NCI-H82 treated with DMSO at 0.1 percent for 48 hours (cell line): ENCODE data around the gene CDC42BPB.

Source experiments
- DNase-seq: peaks from one replicate; lab custom pipeline; 2025; ENCODE audit not compliant: unreplicated experiment; lab: John Stamatoyannopoulos, UW

Gene CDC42BPB

DNA sequence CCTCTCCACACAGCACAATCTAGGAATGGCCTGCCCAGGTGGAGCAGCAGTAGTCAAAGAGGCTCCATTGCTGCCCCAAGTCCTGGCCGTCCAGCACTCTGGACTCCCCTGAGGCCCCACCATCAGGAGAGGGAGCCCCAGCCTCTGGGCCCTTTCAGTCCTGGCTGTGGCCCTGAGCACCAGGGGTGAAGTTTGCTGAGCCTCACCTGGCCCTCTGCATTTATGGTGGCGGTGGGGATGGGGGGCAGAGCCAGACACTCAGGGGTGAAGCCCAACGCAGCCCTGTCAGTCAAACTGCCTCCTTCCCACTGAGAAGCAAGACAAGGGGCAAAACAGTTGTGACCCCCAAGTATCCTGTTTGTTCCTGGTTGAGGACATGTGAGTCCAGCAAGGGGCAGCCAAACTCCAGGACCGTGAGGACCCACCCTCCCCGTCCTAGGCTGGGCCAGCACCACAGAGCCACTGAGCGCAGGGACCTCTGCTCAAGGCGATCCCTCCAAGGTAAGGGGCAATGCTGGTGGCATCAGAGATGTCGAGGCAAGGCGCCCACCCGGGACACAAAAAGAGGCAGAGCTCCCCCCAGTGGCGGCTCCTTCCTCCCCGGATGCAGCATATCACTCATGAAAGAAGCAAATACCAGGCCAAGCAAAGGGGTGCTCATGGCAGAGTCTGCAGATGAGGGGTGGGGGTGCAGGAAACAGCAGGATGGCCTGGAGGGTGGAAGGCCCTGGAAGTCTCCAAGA lies 139.7 kb downstream of the CDC42BPB start:
- no peak for DNase-seq

DNA sequence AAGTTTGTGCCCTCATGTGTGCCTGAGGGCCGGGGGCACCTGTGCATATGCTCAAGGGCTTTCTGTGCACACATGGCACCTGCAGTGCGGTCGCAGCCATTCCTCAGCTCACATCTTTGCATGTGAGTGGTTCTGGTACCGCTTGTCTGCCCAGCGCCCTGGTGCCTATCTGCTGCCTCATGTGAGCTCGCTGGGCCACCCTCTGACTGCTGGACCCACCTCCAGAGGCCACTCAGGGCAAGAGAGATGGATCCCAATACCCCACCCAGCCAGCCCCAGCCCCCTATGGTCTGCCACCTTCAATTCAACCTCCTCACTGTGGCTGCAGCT lies 140.3 kb downstream of the CDC42BPB start:
- DNase-seq = no peak

DNA sequence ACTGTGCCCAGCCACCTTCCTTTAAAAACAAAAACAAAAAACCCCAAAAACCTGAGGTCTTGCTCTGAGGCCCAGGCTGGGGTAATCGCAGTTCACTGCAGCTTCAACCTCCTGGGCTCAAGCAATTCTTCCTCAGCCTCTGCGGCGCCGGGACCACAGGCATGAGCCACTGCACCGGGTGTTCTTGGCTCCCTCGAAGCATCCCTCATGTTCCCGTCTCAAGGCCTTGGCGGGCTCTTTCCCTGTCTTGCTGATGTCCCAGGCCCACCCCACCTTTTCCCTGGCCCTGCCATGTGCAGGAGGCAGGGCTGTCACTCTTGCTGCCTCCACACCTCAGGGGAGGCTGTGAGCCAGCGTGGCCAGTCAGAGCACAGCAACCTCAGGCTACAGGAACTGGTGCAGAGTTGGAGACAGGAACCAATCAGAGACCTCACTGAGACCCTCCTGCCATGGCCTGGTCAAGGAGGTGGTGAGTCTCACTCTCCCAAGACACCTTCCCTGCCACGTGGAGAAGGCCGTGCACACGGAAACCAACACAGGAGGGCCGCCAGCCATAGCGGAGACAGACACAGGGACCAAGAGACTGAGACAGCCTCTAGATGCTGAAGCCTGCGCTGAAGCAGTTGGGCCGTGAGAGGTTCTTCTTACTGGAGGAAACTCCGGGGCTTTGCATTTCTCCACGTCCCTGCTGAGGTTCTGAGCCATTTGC lies 140.8 kb downstream of the CDC42BPB start:
- no peak for DNase-seq

DNA sequence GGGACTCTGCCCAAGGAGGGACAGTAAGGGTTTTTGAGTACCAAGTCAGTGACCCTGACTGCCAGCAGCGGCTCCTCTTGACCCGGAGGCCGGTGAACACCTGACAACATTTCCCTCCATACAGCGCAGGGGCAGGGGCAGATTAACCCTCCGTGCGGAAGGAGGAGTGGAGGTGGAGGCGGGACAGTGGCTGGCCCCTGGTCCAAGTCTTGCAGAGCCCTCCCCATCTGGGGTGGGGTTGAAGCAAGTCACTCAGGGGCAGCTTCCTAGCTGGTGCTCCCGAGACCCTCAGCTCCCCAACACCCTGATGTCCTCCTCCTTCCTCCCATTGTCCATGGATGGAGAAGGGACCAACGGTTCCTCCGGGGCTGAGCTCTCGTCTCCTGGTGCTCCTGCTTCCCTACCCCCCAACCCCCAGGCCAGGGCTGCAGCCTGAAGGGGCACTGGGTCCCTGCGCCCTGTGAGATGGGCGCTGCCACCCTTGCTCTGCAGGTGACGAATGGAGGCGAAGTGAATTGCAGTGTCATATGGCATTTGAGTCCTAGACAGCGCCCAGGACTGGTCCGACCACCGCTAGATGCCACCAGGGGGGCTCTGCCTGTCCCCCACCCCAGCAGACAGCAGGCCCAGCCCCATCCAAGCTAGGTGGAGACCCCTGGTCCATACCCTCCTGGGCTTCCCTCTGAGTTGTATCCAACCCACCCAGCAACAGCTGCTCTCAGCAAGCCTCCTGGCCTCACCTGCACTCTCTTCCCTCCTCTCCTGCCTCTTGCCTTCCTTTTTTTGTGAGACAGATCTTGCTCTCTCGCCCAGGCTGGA lies 141.8 kb downstream of the CDC42BPB start:
- DNase-seq = no peak

DNA sequence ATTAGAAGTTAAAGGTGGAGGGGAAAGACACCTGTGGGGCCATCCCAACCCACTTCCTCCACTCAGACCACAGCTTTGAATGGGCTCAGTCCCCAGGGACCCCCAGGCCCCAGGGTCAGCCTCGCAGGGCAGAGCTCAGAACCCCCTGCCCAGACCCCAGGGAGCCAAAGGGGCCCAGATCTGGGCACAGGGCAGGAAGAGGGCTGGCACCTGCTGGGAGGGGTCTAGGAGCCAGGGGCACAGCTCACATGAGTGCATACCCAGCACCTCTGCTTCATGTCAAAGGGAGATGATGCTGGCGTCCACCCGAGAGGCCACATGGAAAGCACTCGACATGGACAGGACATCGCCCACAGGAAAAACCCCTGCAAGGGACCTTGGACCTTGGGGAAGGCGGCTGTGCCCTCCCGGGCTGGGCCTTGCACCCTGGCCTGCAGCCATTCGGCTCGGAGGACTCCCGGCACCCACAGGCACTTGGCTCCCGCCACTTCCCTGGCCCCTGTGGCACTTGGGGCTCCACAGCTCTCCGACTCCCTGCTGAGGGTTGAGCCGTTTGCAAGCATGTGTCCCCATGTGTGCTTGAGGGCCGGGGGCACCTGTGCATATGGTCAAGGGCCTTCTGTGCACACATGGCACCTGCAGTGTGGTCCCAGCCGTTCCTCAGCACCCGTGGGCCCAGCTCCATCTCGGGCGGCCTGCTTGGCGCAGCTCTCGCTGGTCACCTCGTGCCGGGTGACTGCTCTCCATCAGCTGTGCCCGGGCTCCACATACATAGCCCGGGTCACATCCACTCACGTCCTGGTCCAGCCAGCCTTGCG lies 142.7 kb downstream of the CDC42BPB start:
- DNase-seq = no peak

DNA sequence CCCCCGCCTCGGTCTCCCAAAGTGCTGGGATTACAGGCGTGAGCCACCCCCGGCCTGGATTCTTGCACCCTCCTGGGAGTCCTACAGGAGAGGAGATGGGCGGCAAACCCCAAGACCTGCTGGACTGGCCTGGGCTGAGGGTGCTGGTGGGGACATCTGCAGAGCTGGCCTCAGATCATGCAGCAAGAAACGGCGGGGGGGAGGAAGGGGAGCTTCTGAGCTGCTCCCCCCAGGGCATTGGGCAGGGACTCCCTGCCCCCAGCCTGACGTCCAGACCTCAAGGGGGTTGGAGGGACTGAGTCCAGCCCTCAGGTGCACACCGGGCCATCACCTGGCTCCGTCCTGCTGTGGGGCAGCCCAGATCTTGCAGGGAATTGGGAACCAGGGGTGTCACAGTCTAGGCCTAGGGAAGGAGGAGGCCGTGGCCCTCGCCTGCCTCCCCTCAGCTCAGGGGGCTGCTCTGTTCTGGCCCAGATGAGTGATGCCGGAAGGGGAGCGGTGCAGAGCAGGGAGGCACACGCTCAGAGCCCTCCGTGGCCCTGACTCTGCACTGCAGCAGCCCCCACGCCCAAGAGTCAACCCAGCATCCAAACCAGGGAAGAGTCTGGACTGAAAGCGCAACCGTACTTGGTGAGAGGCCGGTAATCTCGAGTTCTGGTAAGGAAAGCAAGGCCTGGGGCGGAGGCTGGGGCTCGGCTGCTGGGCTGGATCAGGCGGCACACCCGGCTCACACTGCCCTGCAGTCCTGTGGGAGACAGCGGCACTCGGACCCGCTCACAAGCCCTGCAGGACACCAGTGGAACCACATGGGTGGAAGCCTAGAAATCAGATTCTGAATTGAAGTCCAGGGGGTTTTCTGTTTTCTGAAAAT lies 143.8 kb downstream of the CDC42BPB start:
- DNase-seq = no peak

DNA sequence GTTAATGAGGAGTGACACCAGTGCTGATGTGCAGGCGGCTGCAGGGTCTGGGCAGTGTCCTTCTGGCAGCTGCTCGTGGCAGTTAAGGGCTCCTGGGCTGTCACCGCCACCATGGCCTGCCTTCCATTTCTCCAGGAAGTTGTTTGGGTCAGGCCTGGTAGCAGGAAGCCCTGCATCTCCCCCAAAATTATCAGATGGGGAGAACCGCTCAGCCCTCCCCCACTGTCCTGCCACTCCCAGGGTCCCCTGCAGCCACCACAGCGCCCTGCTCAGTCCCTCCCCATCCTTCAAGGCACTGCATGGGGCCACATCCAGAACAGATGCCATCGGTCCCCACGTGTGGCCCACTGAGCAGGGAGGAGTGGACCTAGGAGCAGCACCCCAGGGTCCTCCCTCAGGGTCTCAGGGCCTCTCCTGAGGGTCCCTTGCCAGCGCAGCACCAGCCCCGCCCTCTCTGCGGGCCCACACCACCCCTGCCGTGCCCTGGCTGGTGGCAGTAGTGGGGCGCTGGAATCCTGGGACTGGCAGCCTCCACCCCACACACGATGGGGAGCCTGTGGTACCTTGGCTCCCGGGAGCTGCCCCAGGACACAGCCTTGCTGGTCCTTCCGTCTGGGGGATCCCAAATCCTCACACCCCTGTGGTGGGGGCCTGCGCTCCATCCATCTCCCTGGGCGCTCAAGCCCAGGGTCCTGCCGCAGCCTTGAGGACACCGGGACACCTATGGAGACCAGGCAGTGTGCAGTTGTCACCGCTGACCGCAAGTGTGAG lies 145.2 kb downstream of the CDC42BPB start:
- no peak for DNase-seq

DNA sequence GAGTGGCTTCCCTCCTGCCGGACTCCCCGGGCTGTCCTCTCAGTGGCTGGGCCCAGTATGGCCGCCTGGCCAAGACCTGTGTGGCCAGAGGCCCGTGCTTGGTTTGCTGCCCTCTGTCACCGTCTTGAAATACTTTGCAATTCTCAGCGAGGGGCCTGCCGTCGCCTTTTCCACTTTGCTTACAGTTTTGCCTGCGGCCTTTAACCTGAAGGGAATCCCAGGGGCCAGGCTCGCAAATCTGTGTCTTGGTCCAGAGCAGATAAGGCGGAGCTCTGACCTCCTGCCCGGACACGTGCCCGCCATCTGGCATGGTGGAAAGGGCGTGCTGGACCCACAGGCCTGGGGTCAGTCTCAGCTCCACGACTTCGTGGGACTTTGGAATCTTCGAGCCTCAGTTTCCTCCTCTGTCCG lies 145.8 kb downstream of the CDC42BPB start:
- DNase-seq = no peak

DNA sequence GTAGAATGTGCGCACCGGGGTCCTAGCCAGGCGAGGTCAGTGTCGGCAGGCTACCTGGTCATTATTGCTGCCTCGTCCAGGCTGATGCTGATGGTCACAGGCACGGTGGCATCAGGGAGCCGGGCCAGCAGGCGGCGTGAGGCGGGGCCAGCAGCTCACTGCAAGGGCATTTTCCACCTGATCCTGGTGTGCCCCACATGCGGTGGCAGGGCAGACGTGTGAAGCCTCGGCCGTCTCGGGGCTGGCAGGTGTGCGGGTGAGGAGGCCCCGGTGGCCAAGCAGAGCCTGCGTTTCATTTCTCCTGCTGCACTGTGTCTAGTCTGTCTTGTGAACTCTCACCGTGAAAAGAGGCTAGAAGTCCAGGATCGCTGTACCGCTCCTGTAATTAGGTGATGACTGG lies 146.9 kb downstream of the CDC42BPB start:
- no peak for DNase-seq

DNA sequence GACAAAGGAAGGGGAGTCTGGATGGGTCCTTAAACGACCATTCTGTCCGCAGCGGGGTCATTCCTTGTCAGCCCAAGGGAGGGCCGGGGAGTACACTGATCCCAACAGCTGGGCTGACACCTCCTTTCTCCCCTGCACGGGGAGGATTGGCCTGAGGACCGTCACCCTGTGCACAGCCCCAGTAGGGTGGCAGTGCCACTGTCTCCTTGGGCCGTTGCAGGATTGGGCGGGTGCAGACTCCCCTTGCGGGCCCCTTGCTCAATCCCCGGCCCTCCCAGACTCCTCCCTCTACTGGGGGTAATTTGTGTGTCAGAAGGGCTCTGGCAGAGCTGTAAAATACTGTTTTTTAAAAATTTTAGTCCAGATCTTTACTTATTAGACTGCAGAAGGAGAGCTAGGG lies 147.4 kb downstream of the CDC42BPB start:
- no peak for DNase-seq

DNA sequence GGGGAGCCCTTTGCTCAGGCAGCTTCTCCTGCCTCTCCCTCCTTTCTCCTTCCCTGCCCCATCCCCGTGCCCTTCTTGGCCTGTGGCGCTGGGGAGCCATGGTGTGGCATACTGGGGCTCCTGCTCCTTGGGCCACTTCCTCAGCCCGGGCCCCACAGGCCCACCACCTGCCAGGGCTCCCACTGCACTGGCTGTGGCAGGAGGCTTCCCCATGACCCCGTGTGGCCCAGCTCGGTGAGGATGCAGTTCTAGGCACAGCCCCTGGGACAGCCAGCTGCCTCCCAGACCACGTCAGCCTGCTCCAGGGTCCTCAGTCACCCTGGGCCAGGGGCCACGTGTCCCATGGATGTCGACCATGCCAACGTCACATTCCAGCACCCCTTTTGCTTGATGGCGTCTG lies 147.9 kb downstream of the CDC42BPB start:
- no peak for DNase-seq

DNA sequence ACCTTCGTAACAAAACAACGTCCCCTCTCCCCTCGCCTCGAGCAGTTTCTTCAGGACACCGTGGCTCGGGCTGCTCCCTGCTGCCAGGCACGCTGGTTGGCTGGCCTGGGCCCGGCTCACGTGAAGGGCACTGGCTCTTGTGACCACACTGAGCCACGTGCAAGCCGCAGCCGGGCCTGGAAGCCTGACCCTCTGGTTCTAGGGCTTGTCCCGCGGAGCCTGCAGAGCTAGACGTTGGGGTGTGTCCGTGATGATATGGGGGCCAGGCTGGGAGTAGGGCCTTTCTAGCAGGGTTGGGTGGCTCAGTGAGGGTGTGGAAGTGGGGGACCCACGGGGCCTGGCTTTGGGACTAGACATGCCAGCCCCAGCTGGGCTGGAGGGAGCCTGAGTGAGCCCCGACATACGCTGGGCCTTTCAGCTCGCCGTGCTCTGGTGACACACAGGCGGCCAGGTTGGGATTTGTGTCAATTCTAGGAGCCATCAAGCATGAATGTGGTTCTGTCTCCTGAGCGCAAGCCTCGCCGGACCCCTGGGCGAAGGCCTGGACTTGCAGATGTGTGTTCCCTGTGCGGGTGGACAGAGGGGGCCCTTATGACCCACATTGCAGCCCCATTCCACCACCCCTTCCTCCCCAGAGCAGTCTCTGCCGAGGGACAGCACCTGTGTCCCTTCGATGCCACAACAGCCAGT lies 148.4 kb downstream of the CDC42BPB start:
- no peak for DNase-seq

DNA sequence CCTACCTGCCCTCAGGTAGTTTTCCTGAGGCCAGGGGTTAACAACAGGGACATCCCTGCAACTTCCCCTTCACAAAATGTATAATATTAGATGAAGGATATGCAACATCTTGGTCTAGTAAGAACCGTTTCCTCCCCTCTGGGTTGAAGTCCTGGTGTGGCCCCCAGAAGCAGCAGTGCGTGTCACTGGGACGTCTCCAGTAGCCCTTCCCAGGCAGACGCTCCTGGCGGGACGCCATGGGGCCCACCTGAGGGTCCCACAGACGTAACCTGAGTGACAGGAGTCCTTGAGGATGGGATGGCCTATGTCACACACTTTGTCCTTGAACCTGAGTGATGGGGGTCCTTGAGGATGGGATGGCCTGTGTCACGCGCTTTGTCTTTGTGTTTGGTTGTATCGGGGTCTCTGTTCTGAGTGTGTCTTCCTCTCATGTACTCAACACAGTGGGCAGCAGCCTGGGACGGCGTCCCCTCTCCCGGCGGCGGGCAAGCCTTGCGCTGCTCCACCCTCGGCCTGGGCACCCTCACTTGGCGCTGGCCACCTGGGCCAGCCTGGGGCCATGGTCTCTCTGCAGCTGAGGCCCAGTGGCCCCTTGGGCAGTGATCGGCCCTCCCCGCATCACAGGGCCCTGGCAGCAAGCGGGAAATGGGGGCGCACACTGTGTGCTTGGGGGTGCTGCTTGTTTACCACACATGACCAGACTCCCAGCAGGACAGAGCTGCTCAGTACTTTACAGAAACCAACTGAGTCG lies 149.2 kb downstream of the CDC42BPB start:
- DNase-seq = no peak

DNA sequence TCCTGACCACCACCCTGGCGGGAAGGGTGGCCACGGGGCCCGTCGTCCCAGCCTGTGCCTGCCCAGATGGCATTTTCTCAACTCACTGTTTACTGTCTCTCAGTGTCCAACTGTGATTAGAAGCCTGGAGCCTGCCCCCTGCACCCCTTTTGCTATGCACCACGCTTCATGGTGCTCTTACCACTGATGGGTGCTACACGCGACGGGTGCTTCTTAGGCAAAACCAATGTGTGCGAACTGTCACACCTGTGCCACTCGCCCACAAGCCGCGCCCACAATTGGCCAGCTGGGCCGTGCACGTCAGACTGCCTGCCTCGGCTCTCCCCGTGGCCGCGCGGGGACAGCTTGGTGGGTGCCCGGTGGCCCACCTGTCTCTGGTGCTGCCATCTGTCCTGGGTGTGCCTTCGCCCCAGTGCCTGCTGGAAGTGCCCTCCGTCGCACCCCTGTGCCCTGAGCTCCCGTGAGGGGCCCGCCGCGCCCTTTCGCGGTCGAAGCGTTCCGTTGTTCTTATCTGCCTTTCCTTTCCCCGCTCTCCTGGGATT lies 150.0 kb downstream of the CDC42BPB start:
- no peak for DNase-seq

DNA sequence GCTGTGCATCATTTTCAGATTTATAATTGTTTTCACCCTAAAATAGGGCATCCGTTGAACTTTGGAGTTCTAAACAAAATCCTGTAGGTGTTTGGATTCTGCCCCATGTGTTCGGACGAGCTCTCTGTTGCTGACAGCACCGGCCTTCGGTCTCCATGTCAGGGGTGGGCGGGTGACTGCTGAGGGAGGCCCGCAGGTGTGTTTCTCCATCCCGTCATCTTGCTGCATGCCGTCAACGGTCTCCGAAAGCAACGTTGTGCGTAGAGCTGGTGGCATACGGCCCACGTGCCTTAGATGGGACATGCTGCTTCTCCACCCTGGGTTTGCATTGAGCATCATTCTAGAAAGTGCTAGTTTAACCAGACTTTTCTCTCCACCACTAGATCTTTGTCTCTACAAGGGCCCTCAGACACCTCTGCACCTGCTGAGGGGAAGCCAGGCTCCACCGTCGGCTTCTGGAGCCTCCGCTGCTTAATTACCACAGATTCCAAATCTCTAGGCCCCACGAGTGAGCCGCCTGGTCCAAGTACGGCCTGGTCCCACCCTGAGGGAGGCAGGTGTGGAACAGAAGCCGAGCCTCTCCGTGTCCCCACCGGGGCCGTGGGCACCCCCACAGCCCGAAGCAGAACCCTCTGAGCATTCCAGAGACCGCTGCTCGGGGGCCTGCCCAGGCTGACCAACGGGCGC lies 150.6 kb downstream of the CDC42BPB start:
- no peak for DNase-seq

DNA sequence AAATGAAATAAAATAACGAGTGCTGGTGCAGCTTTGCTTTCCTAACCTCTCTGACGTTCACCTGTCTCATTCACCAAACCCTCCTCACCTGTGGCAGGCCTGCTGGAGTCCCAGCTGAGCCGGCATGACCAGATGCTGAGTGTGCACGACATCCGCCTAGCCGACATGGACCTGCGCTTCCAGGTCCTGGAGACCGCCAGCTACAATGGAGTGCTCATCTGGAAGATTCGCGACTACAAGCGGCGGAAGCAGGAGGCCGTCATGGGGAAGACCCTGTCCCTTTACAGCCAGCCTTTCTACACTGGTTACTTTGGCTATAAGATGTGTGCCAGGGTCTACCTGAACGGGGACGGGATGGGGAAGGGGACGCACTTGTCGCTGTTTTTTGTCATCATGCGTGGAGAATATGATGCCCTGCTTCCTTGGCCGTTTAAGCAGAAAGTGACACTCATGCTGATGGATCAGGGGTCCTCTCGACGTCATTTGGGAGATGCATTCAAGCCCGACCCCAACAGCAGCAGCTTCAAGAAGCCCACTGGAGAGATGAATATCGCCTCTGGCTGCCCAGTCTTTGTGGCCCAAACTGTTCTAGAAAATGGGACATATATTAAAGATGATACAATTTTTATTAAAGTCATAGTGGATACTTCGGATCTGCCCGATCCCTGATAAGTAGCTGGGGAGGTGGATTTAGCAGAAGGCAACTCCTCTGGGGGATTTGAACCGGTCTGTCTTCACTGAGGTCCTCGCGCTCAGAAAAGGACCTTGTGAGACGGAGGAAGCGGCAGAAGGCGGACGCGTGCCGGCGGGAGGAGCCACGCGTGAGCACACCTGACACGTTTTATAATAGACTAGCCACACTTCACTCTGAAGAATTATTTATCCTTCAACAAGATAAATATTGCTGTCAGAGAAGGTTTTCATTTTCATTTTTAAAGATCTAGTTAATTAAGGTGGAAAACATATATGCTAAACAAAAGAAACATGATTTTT lies 151.9 kb downstream of the CDC42BPB start:
- no peak for DNase-seq
